KOPT-K1 (cell line): ENCODE data around the gene CHI3L1.

Experiments
- H3K27ac ChIP-seq: fragments of 200-600 bp; sonication (generic); 2 replicates; pipeline ENCODE4 v1.5.1; 2016; ENCODE audit warnings: antibody characterized with exemption, mild to moderate bottlenecking, low read depth, low read length; ENCODE audit not compliant: poor library complexity, severe bottlenecking
- H3K36me3 ChIP-seq: fragments of 200-600 bp; sonication (generic); 2 replicates; pipeline ENCODE4 v1.5.1; 2017; ENCODE audit warnings: antibody characterized with exemption, mild to moderate bottlenecking, low read length, moderate library complexity; ENCODE audit not compliant: insufficient read depth
- H3K9me3 ChIP-seq: fragments of 200-600 bp; sonication (generic); 2 replicates; pipeline ENCODE4 v1.5.1; 2017; ENCODE audit warnings: antibody characterized with exemption, low read length, mild to moderate bottlenecking; ENCODE audit not compliant: insufficient read depth, poor library complexity, severe bottlenecking

The CHI3L1 gene

DNA sequence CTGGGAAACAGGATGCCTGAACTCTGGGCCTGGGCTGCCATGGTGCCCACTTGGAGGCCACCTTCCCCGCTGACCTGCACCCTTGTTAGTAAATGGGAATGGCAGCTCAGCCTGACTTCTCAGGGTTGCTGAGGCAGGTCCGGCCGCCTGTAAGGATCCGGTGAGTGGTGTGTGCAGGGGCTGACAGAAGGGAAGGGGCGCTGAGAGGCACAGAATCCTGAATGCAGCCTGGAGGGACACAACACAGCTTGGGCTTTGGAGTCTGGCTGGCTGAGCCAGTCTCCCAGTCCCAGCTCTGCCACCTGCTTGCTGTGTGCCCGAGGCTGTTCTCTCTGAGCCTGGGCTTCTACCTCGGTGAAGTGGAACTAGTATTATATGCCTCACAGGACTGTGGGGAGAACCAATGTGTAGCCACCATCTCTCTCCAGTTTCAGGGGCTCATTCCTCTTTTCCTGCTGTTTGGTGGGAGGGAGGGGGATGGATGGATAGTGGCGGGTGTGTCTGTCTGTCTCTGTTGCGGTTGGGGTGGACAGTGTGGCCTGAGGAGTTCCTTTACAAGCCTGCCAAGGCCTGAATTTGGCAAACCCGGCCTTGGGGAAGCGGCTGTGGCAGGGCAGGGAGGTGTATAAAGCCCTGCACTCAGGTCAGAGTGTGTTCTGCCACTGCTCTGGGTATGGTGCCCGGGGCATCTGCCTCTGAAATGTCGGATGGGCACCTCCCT, 41.0 kb downstream of the CHI3L1 start:
- Histone ChIP-seq H3K9me3 (no peaks in the 10 kb centered on the region), H3K27ac (no peak overlapping the region), H3K36me3 (no peaks in the 10 kb centered on the region)

DNA sequence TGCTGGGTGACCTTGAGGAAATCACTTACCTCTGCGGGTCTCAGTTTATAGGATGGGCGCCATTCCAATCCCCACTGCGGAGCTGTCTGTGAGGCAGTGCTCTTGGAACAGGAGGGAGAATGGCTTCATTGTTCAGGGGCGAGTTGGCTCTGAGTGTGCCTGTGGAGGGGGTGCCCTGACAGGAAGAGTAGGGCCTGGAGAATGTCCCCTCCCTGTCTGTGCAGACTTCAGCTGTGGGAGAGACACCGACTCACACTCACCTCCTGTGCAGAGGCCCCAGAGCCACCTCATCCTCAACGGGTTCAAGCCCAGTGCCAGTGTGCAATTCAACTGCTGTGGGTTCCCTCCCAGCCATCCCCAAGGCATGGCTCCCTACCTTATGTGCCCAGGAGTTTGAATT, 41.8 kb downstream of the CHI3L1 start:
- Histone ChIP-seq H3K36me3 (no peaks in the 10 kb centered on the region), H3K9me3 (no peaks in the 10 kb centered on the region), H3K27ac (no peak overlapping the region)

DNA sequence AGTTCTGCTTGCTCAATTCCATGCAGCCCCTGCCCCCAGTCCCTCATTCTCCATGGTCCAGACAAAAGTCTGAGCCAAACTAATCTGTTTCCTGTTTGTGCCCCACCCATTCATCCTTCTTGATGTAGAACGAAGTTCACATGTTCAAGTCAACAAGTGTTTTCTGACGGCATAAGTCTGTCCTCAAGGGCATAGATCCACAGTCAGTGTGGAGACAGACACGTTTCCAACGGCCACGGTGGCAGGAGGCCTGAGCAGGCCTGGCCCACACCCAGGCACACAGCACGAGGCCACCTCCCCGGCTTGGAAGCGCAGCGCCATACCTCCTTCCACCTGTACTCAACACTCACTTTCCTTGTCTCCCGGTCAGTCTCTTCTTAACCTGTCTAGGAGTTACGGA, 42.9 kb downstream of the CHI3L1 start:
- no peak overlapping the region for H3K27ac ChIP-seq
- H3K36me3 ChIP-seq = no peaks in the 10 kb centered on the region

DNA sequence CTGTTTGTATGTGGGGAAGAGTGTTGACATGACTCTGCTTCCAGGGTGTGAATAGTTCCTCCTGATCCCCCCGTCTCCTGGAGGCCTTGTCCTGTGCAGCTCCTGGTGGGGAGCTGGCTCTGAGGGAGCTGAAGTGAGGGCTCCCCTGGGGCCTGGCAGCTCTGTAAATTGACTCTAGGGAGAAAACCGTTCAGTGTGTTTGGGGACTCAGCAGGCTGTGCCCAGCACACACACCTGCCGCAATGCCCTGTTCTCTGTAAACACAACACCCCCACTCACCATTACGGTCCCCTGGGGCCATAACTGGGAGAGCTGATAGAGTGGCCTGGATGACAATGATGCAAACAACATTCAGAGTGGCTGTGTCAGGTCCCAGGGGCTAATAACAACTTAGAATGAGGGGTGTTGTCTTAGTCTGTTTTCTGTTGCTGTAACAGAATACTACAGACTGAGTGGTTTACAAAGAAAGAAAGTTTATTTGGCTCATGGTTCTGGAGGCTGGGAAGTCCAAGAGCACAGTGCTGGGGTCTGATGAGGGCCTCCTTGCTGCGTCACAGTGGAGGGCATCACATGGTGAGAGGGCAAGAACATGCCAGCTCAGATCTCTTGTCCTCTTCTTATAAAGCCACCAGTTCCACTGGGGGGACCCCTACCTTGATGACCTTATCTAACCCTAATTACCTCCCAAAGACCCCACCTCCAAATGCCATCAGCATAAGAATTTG, 43.7 kb downstream of the CHI3L1 start:
- Histone ChIP-seq H3K9me3 (no peaks in the 10 kb centered on the region), H3K36me3 (no peaks in the 10 kb centered on the region), H3K27ac (no peak overlapping the region)

More for the DNA sequence above, 42.9 kb downstream of the CHI3L1 start:
- no peaks in the 10 kb centered on the region for H3K9me3 ChIP-seq

DNA sequence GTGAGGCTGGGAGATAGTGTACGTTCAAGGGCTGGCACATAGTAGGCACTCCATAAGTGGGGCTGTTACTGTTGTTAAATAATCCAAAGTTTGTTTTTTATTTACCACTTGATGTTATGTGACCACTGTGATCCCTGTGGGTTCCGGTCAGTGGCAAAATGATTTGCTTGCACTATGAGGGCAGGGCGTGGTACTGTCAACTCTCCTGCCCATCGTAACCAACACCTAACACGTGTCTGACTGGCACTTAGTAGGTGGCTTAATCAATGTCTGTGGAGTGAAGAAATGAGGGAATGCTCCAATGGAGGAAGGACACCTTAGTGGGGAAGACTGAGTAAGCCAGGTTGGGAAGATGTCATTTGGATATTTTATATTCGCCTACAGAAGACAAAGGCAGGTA, 44.4 kb downstream of the CHI3L1 start:
- Histone ChIP-seq H3K36me3 (no peaks in the 10 kb centered on the region), H3K9me3 (no peaks in the 10 kb centered on the region), H3K27ac (no peak overlapping the region)

DNA sequence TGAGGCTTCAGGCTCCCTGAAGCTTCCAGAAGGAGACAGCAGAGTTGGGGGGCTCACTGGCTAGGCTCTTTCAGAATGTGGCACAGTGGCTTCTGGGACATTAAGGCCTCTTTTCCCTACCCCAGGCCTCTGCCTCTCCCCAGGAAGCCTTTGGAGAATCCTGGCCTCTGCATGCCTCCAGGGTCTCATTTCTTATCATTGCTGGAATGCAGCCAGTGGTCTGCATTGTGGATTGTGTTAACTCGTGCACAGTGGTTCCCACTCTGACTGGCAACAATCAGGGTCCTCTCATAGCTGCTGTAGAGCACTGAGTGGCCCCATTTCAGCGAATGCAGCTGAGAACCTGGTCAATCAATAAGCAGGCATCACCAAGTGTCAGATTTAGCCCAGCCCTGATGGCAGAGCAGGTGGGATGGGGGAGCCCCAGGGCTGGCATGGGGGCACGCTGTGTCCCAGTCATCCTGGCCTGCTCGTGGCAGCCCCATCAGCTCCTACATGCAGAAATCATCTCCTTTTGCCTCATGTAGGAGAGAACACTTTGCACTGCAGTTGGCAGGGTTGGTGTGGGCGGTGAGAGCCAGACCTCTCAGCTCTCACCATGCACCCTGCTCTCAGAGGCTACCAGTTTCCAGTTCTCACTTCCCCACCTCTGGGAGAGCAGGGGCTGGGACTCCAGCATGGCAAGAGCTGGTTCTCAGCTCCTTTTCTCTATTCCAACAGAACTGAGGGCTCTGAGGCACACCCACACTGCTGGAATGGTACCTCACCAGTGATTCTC, 45.6 kb downstream of the CHI3L1 start:
- Histone ChIP-seq H3K27ac (no peak overlapping the region), H3K36me3 (no peaks in the 10 kb centered on the region), H3K9me3 (no peaks in the 10 kb centered on the region)

DNA sequence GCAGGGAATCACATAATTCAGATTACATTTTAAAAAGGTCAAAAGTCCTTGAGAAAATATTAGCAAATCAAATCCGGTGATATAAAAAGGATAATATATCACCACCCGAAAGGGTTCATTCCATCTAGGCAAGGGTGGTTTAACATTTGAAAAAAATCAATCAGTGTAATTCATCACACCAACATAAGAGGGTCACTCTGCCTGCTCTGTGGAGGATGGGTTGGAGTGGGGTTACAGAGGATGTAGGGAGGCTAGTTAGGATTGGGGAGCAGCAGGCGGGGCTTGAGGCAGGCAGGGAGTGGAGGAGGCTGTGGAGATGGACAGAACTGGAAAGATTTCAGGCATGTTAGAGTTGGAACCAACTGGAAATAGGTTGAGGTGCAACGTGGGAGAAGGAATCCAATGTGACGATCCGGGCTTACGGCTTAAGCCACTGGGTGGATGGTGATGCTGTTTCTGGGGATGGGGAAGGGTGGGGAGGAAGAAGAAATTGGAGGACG, 46.5 kb downstream of the CHI3L1 start:
- H3K27ac ChIP-seq = no peak overlapping the region
- H3K36me3 ChIP-seq = no peaks in the 10 kb centered on the region
- H3K9me3 ChIP-seq = no peaks in the 10 kb centered on the region

DNA sequence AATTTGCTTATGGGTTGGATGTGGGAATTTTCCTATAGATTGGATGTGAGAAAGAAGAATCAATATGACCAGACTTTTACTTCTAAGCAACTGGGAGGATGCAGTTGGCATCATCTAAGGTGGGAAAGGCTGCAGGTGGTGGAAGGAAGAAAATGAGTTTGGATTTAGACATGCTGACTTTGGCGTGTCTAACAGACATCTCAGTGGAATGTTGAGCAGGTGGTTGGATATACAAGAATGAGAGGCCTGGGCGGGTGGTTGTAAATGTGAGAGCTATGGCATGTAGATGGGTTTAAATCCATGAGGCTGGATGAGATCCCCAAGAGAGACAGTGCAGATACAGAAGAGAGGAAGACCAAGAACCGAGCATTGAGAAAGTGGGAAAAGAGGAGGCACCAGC, 48.4 kb downstream of the CHI3L1 start:
- H3K9me3 ChIP-seq = no peaks in the 10 kb centered on the region
- H3K27ac ChIP-seq = no peak overlapping the region
- no peaks in the 10 kb centered on the region for H3K36me3 ChIP-seq

DNA sequence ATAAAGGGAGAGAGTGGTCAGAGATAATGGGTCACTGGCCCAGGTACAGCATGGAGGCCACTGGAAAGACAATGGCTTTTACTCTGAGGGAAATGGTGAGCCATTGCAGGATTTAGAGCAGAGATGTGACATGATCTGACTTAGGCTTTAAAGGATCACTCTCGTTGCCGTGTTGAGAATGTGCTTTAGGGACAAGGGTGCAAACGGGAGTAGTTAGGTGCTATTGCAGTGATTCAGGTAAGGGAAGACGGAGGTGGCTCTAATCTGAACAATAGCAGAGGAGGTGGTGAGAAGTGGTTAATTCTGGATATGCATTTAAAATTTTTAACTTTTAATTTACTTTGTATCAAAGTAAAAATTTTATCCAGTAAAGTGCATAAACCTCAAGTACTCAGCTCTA, 49.2 kb downstream of the CHI3L1 start:
- no peak overlapping the region for H3K27ac ChIP-seq
- H3K9me3 ChIP-seq = no peaks in the 10 kb centered on the region
- H3K36me3 ChIP-seq = no peaks in the 10 kb centered on the region

DNA sequence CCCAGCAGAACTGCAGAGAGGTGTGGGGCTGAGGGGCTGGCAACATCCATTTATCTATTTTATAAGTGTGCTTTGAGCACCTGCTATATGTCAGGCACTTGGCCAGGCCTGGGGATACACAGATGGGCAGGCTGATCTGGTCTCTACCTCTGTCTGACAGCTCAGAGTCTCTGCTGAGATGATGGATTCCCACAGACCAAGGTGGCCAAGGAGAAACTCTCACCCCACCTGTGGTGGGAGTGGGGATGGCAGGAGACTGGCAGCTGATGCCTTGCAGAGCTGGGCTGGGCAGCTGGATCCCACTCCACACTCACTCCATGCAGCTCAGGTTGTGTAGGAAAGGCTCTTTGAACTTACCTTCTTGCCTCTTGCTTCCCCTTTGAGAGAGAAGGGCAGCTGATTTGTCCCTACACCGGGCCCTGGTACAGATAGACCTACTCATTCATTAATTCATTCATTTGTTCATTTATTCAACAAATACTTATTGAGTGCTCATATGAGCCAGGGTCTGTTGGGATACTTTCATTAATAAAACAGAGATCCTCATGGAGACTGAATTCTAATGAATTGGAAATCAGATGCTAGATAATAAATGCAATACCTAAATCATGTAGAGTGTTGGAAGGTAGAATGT, 50.0 kb downstream of the CHI3L1 start:
- H3K27ac ChIP-seq = no peak overlapping the region
- no peaks in the 10 kb centered on the region for H3K36me3 ChIP-seq
- H3K9me3 ChIP-seq = no peaks in the 10 kb centered on the region

DNA sequence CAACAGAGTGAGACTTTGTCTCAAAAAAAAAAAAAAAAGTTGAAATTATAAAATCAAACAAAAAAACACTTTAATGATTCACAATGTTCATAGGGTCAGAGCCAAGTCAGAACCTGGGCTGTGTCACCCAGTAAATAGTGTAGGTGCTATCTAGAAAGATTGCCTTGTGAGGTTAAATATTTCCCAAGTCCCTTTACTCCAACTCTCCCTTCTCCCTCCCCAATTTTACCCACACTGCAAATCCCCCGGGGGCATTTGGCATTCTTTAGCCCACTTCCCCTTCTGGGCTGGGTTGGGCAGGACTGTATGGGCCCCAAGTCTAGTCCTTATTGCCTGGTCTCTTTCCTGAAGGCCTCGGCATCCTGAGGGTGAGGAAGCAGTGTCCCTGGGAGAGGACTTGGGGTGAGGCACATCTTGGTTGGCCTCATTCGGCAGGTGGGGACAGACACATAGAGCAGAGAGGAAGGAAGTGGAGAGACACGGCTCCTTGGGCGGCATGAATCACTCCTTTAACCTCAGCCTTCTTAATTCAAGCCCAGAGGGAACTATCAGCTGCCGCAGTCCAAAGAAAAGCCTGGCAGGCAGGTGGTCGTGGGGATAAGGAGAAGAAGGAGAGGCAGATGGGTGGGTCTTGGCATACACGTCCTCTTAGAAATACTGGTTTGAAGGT, 50.7 kb downstream of the CHI3L1 start:
- Histone ChIP-seq H3K27ac (no peak overlapping the region), H3K36me3 (no peaks in the 10 kb centered on the region), H3K9me3 (no peaks in the 10 kb centered on the region)

DNA sequence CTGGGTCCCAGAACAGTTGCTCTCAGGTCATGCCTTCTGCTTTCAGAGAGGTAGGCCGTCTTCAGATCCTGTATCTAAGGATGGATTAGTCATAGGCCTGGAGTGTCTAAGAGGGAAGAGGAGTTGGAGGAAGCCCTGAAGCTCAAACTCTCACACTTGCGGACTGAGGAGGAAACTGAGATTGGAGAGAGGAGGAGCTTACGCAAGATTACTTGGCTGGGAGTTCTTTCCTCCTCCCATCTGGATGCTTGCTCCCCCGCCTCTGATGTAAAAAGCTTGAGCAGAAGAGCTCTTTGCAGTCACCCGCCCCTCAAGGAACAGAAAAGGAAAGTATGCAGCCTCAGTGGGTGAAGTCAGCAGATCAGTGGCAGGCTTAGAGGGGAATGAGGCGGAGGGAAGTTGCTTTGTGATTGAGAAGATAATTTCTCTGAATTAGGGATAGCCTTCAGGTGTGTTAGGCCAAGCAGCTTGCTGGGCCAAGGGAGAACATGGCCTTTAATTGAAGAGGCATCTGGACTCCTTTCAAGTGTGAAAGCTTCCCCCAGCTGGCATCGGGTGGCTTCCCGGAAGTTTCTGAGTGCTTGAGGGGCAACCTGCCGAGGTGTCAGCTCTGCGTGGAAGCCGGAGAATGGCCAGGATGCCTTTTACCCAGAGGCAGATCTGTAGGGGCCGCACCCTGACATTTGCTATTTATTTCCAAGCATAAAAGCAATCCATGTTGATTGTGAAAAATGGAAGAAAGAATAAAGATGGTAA, 52.4 kb downstream of the CHI3L1 start:
- Histone ChIP-seq H3K9me3 (no peaks in the 10 kb centered on the region), H3K36me3 (no peaks in the 10 kb centered on the region), H3K27ac (no peak overlapping the region)

DNA sequence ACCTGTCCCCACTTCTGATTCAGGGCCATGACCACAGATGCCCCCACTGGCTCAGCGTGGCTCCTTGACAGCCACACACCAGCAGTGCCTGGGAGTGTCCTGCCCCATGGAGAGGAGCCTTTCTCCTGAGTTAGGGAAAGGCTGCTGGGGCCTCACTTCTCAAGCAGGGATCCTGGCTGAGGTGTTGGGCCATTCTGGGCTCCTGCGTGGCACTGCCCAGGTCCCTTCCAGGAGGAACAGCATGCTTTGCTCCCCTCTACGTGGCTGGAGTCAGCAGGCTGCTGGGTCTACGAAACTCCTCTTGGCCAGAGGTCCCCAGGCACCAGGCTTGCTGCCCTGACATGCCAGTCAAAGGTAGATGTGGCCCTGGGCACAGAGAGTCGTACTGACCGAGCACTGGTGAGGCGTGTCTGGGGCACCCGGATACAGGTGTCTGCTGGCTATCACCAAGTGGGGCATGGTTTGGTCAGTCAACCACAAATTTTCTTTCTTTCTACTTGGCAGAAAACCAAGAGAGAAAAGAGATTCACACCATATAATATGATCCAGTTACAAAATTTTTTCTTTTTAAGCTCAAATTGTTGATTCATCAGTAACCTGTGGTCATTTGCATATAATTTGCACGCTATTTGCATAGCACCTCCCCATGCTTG, 54.8 kb downstream of the CHI3L1 start:
- no peak overlapping the region for H3K27ac ChIP-seq
- H3K36me3 ChIP-seq = no peaks in the 10 kb centered on the region
- H3K9me3 ChIP-seq = no peaks in the 10 kb centered on the region
